ENCODE measurements around the gene POU2F1.

- TF ChIP-seq CTCF (optimal IDR thresholded peaks at IDR 0.05 in 1 of 3, IDR thresholded peaks at IDR 0.05 in 1 of 3, conservative IDR thresholded peaks at IDR 0.05 in 1 of 3; ENCODE audit: extremely low read depth in 1 of 3, insufficient read depth in 2 of 3, low read length in 3 of 3), result no peak
- no peak for TF ChIP-seq EZH2 (IDR thresholded peaks at IDR 0.05; ENCODE audit: low read length)
These were observed 226.9 kb downstream of the POU2F1 start for GRCh38 chr1:167447521-167448136.
